Measurements from ENCODE around the gene LMTK3. TPM values are rescaled to one million over a fixed set of nuclear protein-coding genes. Genes with fewer than 3 reads are reported as not detected.

LMTK3 gene
- total and polyA plus RNA-seq, 10 donors: 0.29 to 4.2 (median 1.3) TPM

DNA sequence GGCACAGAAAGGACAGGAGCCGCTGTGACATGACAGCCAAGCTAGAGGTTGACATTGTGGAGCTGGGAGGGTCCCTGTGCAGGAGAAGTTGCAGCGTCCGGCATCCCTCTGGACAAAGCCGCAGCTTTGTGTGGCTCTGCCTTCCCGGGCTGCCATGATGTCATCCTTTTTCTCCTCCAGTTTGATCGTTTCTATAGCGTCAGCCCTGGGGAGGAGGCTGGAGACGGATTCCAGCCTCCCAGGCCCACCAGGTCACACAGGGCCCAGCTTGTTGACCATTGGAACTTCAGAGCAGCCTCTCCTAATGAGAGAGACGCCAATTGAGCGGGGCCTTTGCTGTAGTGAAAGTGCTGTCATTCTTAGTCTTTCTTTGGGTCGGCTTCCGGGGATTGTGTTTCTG, 60.0 kb downstream of the LMTK3 start:
- Histone ChIP-seq H3K4me3 (no peak overlapping the region), H3K36me3 (peaks cover 8 to 100% (median 90%) of the 10 kb centered on the region in 6 donors), H3K9me3 (no peaks in the 10 kb centered on the region), H3K4me1 (peaks cover 0 to 19% (median 6%) of the 10 kb centered on the region in 6 donors), H3K27me3 (replicated peaks in 1 of 7) (no peaks in the 10 kb centered on the region), H3K27ac (no peak overlapping the region)
- 92 to 94% (median 93%) methylated on average over 12 of the region's 12 CpGs for WGBS, 5 donors
- no peak for DNase-seq
- intact Hi-C loops (cut with DNase I; ENCODE audit: low total_unique reads): no loop called here
- TF ChIP-seq POLR2A (IDR thresholded peaks at IDR 0.05) (no peak), CTCF (IDR thresholded peaks at IDR 0.05 in 8 of 11, conservative IDR thresholded peaks at IDR 0.05 in 3 of 11) (no peak), POLR2AphosphoS5 (IDR thresholded peaks at IDR 0.05) (no peak)

GRCh38 chr19:48450863-48451262, 60.8 kb downstream of the LMTK3 start:
- intact Hi-C loops (cut with DNase I; ENCODE audit: low total_unique reads): no loop called here
- no peak overlapping the region for H3K4me3 ChIP-seq
- H3K27me3 ChIP-seq (replicated peaks in 1 of 7): no peaks in the 10 kb centered on the region
- WGBS, 5 donors: 87 to 97% (median 96%) methylated on average over 9 to 15 of the region's 15 CpGs
- peaks cover 8 to 94% (median 83%) of the 10 kb centered on the region in 6 donors for H3K36me3 ChIP-seq
- DNase-seq: no peak
- no peak for TF ChIP-seq POLR2AphosphoS5 (IDR thresholded peaks at IDR 0.05)
- no peak for TF ChIP-seq POLR2A (IDR thresholded peaks at IDR 0.05)
- no peak for TF ChIP-seq CTCF (IDR thresholded peaks at IDR 0.05 in 8 of 11, conservative IDR thresholded peaks at IDR 0.05 in 3 of 11)
- H3K9me3 ChIP-seq: no peaks in the 10 kb centered on the region
- H3K4me1 ChIP-seq: peaks cover 0 to 27% (median 13%) of the 10 kb centered on the region in 6 donors
- H3K27ac ChIP-seq: no peak overlapping the region

GRCh38 chr19:48450441-48450840, 61.2 kb downstream of the LMTK3 start:
- no peak for DNase-seq
- Histone ChIP-seq H3K36me3 (peaks cover 8 to 90% (median 79%) of the 10 kb centered on the region in 6 donors), H3K4me3 (no peak overlapping the region), H3K27ac (no peak overlapping the region), H3K4me1 (peaks cover 0 to 27% (median 14%) of the 10 kb centered on the region in 6 donors), H3K9me3 (no peaks in the 10 kb centered on the region), H3K27me3 (replicated peaks in 1 of 7) (no peaks in the 10 kb centered on the region)
- intact Hi-C loops (cut with DNase I; ENCODE audit: low total_unique reads): no loop called here
- no peak for TF ChIP-seq POLR2AphosphoS5 (IDR thresholded peaks at IDR 0.05)
- TF ChIP-seq POLR2A (IDR thresholded peaks at IDR 0.05): no peak
- TF ChIP-seq CTCF (IDR thresholded peaks at IDR 0.05 in 8 of 11, conservative IDR thresholded peaks at IDR 0.05 in 3 of 11): no peak
- 93 to 96% (median 94%) methylated on average over 23 of the region's 23 CpGs for WGBS, 5 donors

DNA sequence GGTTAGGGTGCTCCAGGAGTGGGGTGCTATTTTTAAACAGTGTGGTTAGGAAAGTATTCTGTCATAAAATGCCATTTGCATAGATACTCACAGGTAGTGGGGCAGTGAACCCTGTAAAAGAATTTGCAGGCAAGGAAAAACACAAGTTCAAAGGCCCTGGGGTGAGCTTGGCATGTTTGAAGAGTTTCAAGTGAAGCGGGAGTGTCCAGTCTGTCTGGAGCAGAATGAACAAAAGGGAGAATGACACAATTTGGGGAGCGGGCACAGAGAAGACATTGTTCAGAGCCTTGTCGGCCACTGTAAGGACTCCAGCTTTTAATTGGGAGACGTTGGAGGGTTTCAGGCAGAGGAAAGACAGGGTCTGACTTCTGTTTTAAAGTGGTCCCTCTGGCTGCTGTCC, 63.1 kb downstream of the LMTK3 start:
- H3K9me3 ChIP-seq: no peaks in the 10 kb centered on the region
- H3K36me3 ChIP-seq: peaks cover 8 to 71% (median 64%) of the 10 kb centered on the region in 6 donors
- no peak for TF ChIP-seq CTCF (IDR thresholded peaks at IDR 0.05 in 8 of 11, conservative IDR thresholded peaks at IDR 0.05 in 3 of 11)
- DNase-seq: no peak
- intact Hi-C loops (cut with DNase I; ENCODE audit: low total_unique reads): no loop called here
- H3K4me3 ChIP-seq: no peak overlapping the region
- H3K27ac ChIP-seq: no peak overlapping the region
- peaks cover 10 to 46% (median 33%) of the 10 kb centered on the region in 6 donors for H3K4me1 ChIP-seq
- H3K27me3 ChIP-seq (replicated peaks in 1 of 7): peaks cover 0 to 14% (median 10%) of the 10 kb centered on the region in 7 donors
- 91 to 98% (median 96%) methylated on average over 4 of the region's 4 CpGs for WGBS, 5 donors
